GM21737 (cell line): ENCODE results near the gene POLR2C.
"Not testable (repeated sequence)": the region's sequence is repeated elsewhere in the genome, so short reads cannot be mapped to it uniquely, and the experiment has no call there.

Source experiments
- ATAC-seq: cut with Tn5 transposase; IDR thresholded peaks from one replicate; pipeline ENCODE4 v1.9.1; 2021; ENCODE audit warnings: mild to moderate bottlenecking, moderate library complexity; ENCODE audit not compliant: unreplicated experiment

The POLR2C gene

DNA sequence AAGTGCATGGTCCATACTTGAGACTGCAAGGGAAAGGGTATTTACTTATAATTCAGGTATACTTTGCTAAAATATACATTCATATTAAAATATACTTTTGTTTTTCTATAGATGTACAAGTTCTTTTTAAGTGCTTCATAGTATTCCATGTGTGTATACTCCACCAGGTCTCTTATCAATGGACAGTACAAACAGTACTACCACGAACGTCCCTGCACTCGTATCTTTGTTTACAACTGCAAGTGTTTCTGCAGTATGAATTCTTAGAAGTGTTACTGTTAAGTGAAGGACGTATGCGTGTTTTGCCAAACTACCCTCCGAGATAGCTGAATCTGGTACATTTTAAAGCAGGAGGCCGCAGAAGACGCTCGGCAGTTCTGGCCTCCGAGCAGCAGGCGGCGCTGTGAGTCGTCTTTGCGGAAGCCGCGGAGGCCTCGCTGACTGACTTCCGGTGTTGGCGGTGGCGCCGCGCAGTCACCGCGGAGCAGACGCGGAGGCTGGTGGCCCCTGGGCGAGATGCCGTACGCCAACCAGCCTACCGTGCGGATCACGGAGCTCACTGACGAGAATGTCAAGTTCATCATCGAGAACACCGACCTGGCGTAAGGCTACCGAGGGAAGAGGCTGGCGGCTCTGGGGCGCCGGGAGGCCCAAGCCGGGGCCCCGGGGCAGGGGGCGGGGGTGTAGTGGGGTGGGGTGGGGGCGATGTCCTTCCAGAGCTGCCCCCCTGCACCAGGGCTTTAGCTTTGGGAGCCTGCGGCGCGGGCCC is at the start of gene POLR2C:
TSS of gene POLR2C (plus strand) at position 471 of the 769 bp plus-strand sequence. CDS start at position 517, 46 bp downstream.
- peak; percentile 88 for ATAC-seq

GRCh38 chr16:57413301-57413730 is 49.2 kb upstream of the POLR2C start:
- ATAC-seq = peak; percentile 74

DNA sequence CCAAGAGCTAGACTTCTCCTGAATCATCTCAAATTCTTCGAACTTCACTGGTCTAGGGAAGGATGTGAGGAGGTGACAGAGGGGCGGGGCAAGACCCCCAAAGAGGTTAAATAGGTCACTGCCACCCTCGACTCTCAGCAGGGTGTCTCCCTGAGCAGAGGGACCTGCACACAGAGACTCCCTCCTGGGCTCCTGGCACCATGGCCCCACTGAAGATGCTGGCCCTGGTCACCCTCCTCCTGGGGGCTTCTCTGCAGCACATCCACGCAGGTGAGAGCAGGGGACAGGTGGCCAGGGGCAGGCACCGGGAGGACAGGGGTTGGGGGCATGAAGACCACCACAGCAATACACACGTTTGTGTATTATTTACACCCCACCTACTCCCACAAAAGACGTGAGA is 48.7 kb upstream of the POLR2C start:
- no peak for ATAC-seq

- ATAC-seq = no peak
Measured at GRCh38 chr16:57416084-57416483, 46.4 kb upstream of the POLR2C start.

- ATAC-seq = no peak
Measured at GRCh38 chr16:57419506-57419905, 43.0 kb upstream of the POLR2C start.

DNA sequence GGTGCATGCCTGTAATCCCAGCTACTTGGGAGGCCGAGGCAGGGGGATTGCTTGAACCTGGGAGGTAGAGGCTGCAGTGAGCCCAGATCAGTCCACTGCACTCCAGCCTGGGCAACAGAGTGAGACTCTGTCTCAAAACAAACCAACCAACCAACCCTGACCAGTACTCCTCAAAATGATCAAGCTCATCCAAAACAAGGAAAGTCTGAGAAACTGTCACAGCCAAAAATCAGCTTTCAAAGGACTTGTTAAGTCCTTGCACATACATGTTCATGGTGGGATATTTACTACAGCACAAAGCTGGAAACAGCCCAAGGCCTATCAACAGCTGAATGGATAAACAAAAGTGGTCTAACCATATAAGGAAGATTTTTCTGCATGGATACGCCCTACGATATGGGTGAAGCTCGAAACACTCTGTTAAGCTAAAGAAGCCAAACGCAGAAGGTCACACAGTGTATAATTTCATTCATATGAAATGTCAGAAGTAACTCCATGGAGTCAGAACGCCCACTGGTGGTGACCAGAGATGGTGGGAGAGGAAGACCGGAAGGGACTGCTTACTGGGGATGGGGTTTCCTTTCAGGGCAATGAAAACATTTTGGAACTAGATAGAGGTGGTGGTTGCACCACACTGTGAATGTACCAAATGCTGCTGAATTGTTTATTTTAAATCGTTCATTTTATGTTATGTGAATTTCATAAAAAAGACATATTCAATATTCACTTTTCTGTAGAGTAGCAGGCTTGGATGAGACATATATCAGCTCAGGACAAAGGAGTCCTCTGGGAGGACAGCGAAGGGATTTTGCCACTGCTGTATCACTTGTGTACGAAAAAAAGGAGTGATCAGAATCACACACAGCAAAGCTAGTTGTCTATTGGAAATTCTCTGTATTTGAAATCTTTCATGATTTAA is 40.2 kb upstream of the POLR2C start:
- no peak for ATAC-seq

- no peak for ATAC-seq
Measured at GRCh38 chr16:57423152-57423551, 39.3 kb upstream of the POLR2C start.

GRCh38 chr16:57424583-57424982 is 37.9 kb upstream of the POLR2C start:
- no peak for ATAC-seq

DNA sequence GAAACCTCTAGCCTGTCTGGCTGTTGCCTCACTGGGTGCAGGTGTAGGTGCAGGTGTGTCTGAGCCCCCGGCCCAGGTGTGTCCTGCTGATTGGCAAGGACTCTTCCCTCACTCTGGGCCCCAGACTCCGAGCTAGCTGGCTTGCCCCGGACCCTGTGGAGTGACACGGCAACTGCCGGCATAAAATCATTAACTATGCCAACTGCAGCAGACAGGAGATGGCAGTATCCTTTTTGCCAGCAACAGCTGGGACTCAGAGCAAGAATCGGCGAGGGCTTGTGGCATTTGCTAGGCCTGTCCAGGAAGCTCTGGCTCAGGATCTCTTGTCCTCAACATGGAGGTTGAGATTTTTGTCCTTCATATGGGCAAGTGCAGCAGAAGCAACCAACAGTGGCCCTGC is 36.1 kb upstream of the POLR2C start:
- ATAC-seq = no peak

- no peak for ATAC-seq
Measured at GRCh38 chr16:57427307-57427706, 35.2 kb upstream of the POLR2C start.

GRCh38 chr16:57427824-57428223 is 34.7 kb upstream of the POLR2C start:
- ATAC-seq = no peak

DNA sequence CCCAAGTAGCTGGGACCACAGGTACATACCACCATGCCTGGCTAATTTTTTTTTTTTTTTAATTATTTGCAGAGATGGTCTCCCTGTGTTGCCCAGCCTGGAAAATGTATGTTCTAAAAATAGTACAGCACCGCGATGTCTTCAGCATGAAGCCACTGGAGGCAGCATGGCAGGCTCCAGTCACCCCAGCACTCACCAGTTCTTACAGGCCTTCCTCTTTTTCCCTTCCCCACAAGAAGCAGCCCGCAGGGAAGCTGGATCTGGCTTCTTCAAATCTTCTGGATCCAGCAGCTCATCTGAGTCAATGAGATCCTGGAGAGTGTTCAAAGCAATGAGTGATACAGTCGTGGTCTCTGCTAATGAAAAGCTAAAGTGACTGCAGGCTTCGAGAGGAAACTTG is 31.5 kb upstream of the POLR2C start:
- ATAC-seq = no peak

- ATAC-seq = no peak
Measured at GRCh38 chr16:57432505-57432904, 30.0 kb upstream of the POLR2C start.

DNA sequence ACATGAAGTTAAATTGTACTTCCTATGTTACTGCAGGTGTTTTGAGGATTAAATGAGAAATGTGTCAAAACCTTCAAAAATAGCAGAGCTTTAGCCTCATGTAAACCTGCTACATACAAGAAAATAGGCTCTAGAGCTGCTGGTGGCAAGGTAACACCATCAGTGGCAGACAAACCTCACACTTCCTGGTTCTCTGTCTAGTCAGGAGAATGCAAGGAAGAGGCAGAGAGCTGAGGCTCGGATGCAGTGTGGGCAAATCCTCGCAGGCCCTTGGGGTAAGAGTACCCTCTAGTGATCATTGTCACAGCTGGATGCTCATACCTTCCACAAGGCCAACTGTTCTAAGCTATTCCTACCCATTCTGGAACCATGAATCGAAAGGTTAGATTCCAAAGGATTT is 29.5 kb upstream of the POLR2C start:
- ATAC-seq = no peak

DNA sequence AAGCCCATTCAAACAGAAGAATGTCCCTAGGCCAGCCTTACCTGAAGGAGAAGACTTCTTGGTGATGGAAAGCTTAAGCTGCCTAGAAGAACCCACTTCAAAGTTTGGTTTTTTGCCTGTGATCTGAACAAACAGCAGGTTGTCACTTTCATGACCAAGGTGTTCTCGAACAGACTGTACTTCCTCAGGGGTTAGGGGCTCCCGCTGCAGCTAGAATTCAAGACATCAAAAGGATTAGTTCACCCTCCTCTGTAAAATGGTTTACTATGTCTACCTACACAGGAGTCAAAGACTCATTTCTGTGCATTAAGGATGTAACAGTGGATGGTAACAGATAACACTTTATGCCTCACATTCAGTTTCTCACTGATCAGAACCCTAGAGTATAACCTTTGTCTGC is 28.5 kb upstream of the POLR2C start:
- ATAC-seq = no peak

DNA sequence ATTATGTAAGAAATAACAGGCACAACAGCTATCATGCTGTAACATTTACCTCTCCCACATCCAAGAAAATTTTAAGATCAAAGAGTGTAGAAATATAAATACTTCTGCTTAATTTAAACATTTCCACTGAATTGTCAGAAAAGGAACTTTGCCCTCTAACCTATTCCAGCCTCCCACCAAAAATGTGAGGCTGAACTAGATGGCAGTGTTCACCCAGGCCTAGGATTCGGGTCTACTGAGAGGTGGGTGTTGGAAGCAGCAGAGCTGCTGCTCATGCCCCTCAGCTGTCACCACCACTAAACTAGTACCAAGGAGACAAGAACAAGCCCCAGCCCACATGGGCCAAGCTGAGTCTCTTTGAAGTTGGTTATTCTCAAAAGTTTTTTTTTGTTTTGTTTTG is 26.6 kb upstream of the POLR2C start:
- no peak for ATAC-seq

DNA sequence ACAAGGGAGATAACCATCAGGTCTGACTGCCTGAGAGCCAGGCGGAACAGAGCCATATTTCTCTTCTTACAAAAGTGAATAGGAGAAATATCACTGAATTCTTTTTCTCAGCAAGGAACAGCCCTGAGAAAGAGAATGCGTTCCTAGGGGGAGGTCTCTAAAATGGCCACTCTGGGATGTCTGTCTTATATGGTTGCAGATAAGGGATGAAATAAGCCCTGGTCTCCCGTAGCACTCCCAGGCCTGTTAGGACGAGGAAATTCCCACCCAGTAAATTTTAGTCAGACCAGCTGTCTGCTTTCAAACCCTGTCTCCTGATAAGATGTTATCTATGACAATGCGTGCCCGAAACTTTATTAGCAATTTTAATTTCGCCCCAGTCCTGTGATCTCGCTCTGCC is 22.5 kb upstream of the POLR2C start:
- ATAC-seq = not testable (repeated sequence)

- ATAC-seq = not testable (repeated sequence)
Measured at GRCh38 chr16:57440551-57440950, 21.9 kb upstream of the POLR2C start.

- ATAC-seq = no peak
Measured at GRCh38 chr16:57444711-57445110, 17.8 kb upstream of the POLR2C start.

- ATAC-seq = no peak
Measured at GRCh38 chr16:57445510-57445909, 17.0 kb upstream of the POLR2C start.

GRCh38 chr16:57446531-57447185 is 15.8 kb upstream of the POLR2C start:
- ATAC-seq = peak; percentile 18
